Adipocyte (in vitro differentiated cells): ENCODE data around the gene USP17L27.
"Not testable (repeated sequence)": the region's sequence is repeated elsewhere in the genome, so short reads cannot be mapped to it uniquely, and the experiment has no call there.

Experiments used
- DNase-seq: peaks from one replicate; pipeline ENCODE4 v3.0.0-alpha.2; 2015; ENCODE audit warnings: low read depth
- H3K27me3 ChIP-seq: replicated peaks from 2 replicates; pipeline ENCODE4 v1.7.0; 2013; ENCODE audit warnings: mild to moderate bottlenecking, low read length, moderate library complexity; ENCODE audit not compliant: control insufficient read depth, insufficient read depth
- H3K36me3 ChIP-seq: 2 replicates; pipeline ENCODE4 v1.7.0; 2013; ENCODE audit warnings: low read length, mild to moderate bottlenecking, moderate library complexity; ENCODE audit not compliant: control insufficient read depth, insufficient read depth, severe bottlenecking
- H3K4me1 ChIP-seq: 2 replicates; pipeline ENCODE4 v1.7.0; 2013; ENCODE audit warnings: mild to moderate bottlenecking, low read length, moderate library complexity; ENCODE audit not compliant: control insufficient read depth, insufficient read depth
- H3K4me3 ChIP-seq: 2 replicates; pipeline ENCODE4 v1.7.0; 2013; ENCODE audit warnings: mild to moderate bottlenecking, low read length, moderate library complexity
- H3K9ac ChIP-seq: 2 replicates; pipeline ENCODE4 v1.7.0; 2013; ENCODE audit warnings: mild to moderate bottlenecking, low read length, moderate library complexity
- H3K9me3 ChIP-seq: 2 replicates; pipeline ENCODE4 v1.7.0; 2013; ENCODE audit warnings: mild to moderate bottlenecking, low read length, moderate library complexity; ENCODE audit not compliant: control insufficient read depth

USP17L27 gene

GRCh38 chr4:9384126-9384525 lies 40.2 kb downstream of the USP17L27 start:
- Histone ChIP-seq H3K4me3 (no peak overlapping the region), H3K36me3 (no peaks in the 10 kb centered on the region), H3K9me3 (no peaks in the 10 kb centered on the region), H3K9ac (no peak overlapping the region), H3K4me1 (no peaks in the 10 kb centered on the region), H3K27me3 (no peaks in the 10 kb centered on the region)
- no peak for DNase-seq

- not testable (repeated sequence) for H3K9ac ChIP-seq, H3K36me3 ChIP-seq, H3K27me3 ChIP-seq, H3K9me3 ChIP-seq, H3K4me3 ChIP-seq, H3K4me1 ChIP-seq, DNase-seq
Measured at GRCh38 chr4:9389001-9389400, 45.1 kb downstream of the USP17L27 start.
